SU-DHL-6 (cell line): ENCODE measurements around the gene HRH2.

ENCODE experiments used
- H2AFZ ChIP-seq: fragments of 200-600 bp; sonication (generic); 2 replicates; pipeline ENCODE4 v1.6.1; 2014; ENCODE audit warnings: low read depth, mild to moderate bottlenecking, moderate library complexity, mixed read lengths, antibody characterized with exemption, low read length; ENCODE audit not compliant: severe bottlenecking
- H3F3A ChIP-seq: fragments of 200-600 bp; shearing (Covaris generic); 2 replicates; pipeline ENCODE4 v1.6.0; 2016; ENCODE audit warnings: antibody characterized with exemption, mild to moderate bottlenecking; ENCODE audit not compliant: insufficient read depth
- H3K27ac ChIP-seq: fragments of 200-600 bp; sonication (generic); 2 replicates; pipeline ENCODE4 v1.5.1; 2016; ENCODE audit warnings: low read depth, mild to moderate bottlenecking, low read length, moderate library complexity, mixed read lengths
- H3K27me3 ChIP-seq: fragments of 200-600 bp; sonication (generic), shearing (Covaris generic); 2 replicates; pipeline ENCODE4 v1.6.0; 2014; ENCODE audit warnings: mild to moderate bottlenecking, low read length
- H3K36me3 ChIP-seq: fragments of 200-600 bp; sonication (generic); 2 replicates; pipeline ENCODE4 v1.6.1; 2014; ENCODE audit warnings: mild to moderate bottlenecking, low read length, mixed read lengths
- H3K4me2 ChIP-seq: fragments of 300-600, 200-600 bp; shearing (Covaris generic), sonication (generic); 2 replicates; pipeline ENCODE4 v1.6.0; 2014; ENCODE audit warnings: low read length, low read depth, mild to moderate bottlenecking; ENCODE audit not compliant: poor library complexity, severe bottlenecking
- H3K4me3 ChIP-seq: fragments of 200-600 bp; sonication (generic); 2 replicates; pipeline ENCODE4 v1.5.1; 2014; ENCODE audit warnings: antibody characterized with exemption, low read length, mild to moderate bottlenecking, mixed read lengths; ENCODE audit not compliant: insufficient read depth, poor library complexity, severe bottlenecking
- H3K79me2 ChIP-seq: fragments of 200-600 bp; sonication (generic); 2 replicates; pipeline ENCODE4 v1.6.1; 2014; ENCODE audit warnings: mild to moderate bottlenecking, low read length, moderate library complexity; ENCODE audit not compliant: insufficient read depth
- H3K9ac ChIP-seq: fragments of 200-600 bp; sonication (generic); 2 replicates; pipeline ENCODE4 v1.7.0; 2014; ENCODE audit warnings: mild to moderate bottlenecking, low read length
- H3K9me2 ChIP-seq: fragments of 200-600 bp; sonication (generic); replicated peaks from 2 replicates; pipeline ENCODE4 v1.6.1; 2014; ENCODE audit warnings: low read length; ENCODE audit not compliant: insufficient read depth
- H3K9me3 ChIP-seq: fragments of 200-600 bp; sonication (generic); 2 replicates; pipeline ENCODE4 v1.6.1; 2014; ENCODE audit warnings: low read length, mixed read lengths; ENCODE audit not compliant: insufficient read depth
- H4K20me1 ChIP-seq: fragments of 200-600 bp; sonication (generic); 2 replicates; pipeline ENCODE4 v1.6.1; 2014; ENCODE audit warnings: low read depth, mild to moderate bottlenecking, antibody characterized with exemption, low read length, moderate library complexity, mixed read lengths
- EZH2phosphoT487 ChIP-seq: fragments of 200-600 bp; sonication (generic), shearing (Covaris generic); conservative IDR thresholded peaks from 2 replicates; pipeline ENCODE4 v1.6.1; 2018; ENCODE audit warnings: mild to moderate bottlenecking, antibody characterized with exemption, low read length, moderate library complexity, mixed read lengths
- TF ChIP-seq, protein P1 (sequence below): fragments of 200-600 bp; sonication (generic); IDR thresholded peaks from one replicate; pipeline ENCODE4 v1.5.1; 2017; ENCODE audit warnings: antibody characterized with exemption, mild to moderate bottlenecking, low read length, moderate library complexity; ENCODE audit not compliant: insufficient read depth, poor library complexity, severe bottlenecking

HRH2 gene

DNA sequence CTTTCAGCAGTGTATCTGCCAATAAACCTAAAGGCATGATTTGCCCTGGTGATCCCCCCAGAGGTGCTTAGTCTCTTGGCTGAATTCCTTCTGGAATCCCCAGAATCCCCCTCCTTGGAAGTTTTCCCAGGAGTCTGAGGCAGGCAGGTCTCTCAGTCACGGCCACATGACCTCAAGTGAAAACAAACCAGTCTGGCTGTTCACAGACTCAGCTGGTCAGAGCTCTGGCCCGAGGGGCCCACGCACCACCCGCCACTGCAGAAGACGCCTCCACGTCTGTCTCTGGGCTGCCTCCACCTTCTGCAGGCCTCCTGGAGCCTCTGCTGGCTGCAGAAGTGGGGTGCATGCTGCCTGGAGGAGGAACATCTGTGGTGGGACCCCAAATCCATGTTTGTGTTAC lies 52.5 kb downstream of the HRH2 start:
- Histone ChIP-seq H4K20me1 (no peaks in the 10 kb centered on the region), H3K36me3 (no peaks in the 10 kb centered on the region), H3K27me3 (no peaks in the 10 kb centered on the region), H3K9me3 (no peaks in the 10 kb centered on the region), H3K27ac (no peak overlapping the region), H3K4me3 (no peak overlapping the region), H3K4me2 (no peak overlapping the region), H2AFZ (no peak overlapping the region), H3F3A (no peaks in the 10 kb centered on the region), H3K9me2 (no peaks in the 10 kb centered on the region), H3K9ac (no peak overlapping the region), H3K79me2 (no peaks in the 10 kb centered on the region)
- no peak for TF ChIP-seq EZH2phosphoT487
- TF ChIP-seq, protein P1, sequence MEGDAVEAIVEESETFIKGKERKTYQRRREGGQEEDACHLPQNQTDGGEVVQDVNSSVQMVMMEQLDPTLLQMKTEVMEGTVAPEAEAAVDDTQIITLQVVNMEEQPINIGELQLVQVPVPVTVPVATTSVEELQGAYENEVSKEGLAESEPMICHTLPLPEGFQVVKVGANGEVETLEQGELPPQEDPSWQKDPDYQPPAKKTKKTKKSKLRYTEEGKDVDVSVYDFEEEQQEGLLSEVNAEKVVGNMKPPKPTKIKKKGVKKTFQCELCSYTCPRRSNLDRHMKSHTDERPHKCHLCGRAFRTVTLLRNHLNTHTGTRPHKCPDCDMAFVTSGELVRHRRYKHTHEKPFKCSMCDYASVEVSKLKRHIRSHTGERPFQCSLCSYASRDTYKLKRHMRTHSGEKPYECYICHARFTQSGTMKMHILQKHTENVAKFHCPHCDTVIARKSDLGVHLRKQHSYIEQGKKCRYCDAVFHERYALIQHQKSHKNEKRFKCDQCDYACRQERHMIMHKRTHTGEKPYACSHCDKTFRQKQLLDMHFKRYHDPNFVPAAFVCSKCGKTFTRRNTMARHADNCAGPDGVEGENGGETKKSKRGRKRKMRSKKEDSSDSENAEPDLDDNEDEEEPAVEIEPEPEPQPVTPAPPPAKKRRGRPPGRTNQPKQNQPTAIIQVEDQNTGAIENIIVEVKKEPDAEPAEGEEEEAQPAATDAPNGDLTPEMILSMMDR = no peak

DNA sequence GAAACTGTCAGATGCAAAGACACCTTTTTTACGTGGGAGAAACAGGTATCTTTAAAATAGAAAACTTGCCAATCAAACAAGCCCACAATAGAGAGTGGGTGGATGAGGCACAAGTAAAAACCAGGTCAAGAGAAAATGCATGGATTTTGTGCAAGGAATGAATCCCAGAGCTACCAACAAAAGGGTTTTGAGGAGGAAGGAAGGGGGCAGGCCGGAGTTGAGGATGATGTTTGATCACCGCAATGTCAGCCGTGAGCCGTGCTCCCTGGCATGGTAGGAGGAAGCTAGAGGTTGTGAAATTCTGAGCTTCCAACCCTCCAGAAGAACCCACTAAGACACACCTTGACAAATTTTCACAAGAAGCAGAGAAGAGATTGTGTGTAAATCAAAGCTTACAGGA lies 53.2 kb downstream of the HRH2 start:
- no peak overlapping the region for H2AFZ ChIP-seq
- no peak overlapping the region for H3K4me2 ChIP-seq
- no peak for TF ChIP-seq EZH2phosphoT487
- TF ChIP-seq, protein P1 = no peak
- H3K4me3 ChIP-seq = no peak overlapping the region
- H4K20me1 ChIP-seq = no peaks in the 10 kb centered on the region
- no peaks in the 10 kb centered on the region for H3K9me2 ChIP-seq
- no peaks in the 10 kb centered on the region for H3F3A ChIP-seq
- H3K27ac ChIP-seq = no peak overlapping the region
- H3K79me2 ChIP-seq = no peaks in the 10 kb centered on the region
- no peaks in the 10 kb centered on the region for H3K36me3 ChIP-seq
- no peak overlapping the region for H3K9ac ChIP-seq
- no peaks in the 10 kb centered on the region for H3K9me3 ChIP-seq
- H3K27me3 ChIP-seq = no peaks in the 10 kb centered on the region

DNA sequence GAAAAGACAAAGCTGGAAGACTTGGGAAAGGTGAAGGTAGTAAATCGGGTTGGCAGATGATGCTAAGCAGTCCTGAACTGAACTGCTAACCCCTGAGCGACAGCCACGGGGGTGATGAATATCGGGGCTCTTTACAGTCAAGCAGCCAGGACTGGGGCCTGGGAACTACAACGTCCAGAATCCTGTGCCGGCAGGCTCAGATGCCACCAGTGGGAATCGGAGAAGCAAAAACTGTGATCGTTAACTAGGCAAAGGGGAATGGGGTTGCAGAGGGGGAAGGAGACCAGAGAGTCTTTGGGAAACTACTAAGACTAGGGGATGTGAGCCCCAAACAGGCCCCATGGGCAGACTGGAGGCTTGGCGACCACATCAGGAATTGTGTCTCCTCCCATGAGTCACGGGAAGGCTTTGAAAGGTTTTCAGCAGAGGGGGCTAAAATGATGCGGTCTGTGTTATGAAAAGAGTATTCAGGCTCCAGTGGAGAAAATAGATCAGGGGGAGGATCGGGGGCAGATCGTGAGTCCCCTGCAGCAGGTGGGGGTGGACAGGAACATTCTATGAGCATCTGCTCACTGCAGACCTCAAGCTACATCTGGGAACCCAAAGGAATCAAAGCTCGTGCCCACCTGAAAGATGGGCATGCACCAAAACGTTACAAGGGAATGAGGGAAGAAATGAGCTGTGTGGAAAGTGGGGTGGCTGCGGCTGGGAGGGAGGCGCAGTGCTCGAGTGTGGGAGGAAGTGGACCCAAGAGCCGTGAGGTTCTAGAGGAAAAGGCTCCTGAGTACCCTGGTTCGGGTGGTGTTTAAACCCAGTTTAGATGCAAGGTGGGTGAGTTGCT lies 53.8 kb downstream of the HRH2 start:
- no peak overlapping the region for H3K4me3 ChIP-seq
- H3F3A ChIP-seq = no peaks in the 10 kb centered on the region
- no peaks in the 10 kb centered on the region for H3K9me2 ChIP-seq
- peaks cover 1% of the 10 kb centered on the region; the same call in 1 of the 2 replicates for H3K9me3 ChIP-seq
- H3K27me3 ChIP-seq = no peaks in the 10 kb centered on the region
- no peaks in the 10 kb centered on the region for H3K79me2 ChIP-seq
- no peak overlapping the region for H3K9ac ChIP-seq
- H3K27ac ChIP-seq = no peak overlapping the region
- TF ChIP-seq, protein P1 = no peak
- no peak for TF ChIP-seq EZH2phosphoT487
- no peak overlapping the region for H3K4me2 ChIP-seq
- H4K20me1 ChIP-seq = no peaks in the 10 kb centered on the region
- no peaks in the 10 kb centered on the region for H3K36me3 ChIP-seq
- H2AFZ ChIP-seq = no peak overlapping the region
